ENCODE results near the gene KRT85.

Gene KRT85

GRCh38 chr12:52336641-52337040 is 30.6 kb downstream of the KRT85 start:
- no peaks in the 10 kb centered on the region for H3K9me2 ChIP-seq (replicated peaks; ENCODE audit: low read depth, low read length)
- H4K20me1 ChIP-seq (ENCODE audit: insufficient read depth, low read length, poor library complexity, severe bottlenecking) = no peaks in the 10 kb centered on the region
- no peaks in the 10 kb centered on the region for H3K4me1 ChIP-seq (ENCODE audit: insufficient read depth, low read length, poor library complexity, severe bottlenecking)
- TF ChIP-seq CTCF (conservative IDR thresholded peaks at IDR 0.05; ENCODE audit: low read length) (no peak), EZH2phosphoT487 (IDR thresholded peaks at IDR 0.05; ENCODE audit: borderline replicate concordance) (no peak)
- H3F3A ChIP-seq (ENCODE audit: low read depth) = no peaks in the 10 kb centered on the region
- no peaks in the 10 kb centered on the region for H3K79me2 ChIP-seq (ENCODE audit: insufficient read depth, low read length)
- no peak overlapping the region for H3K9ac ChIP-seq (ENCODE audit: low read depth, low read length, poor library complexity, severe bottlenecking)
- no peak overlapping the region for H3K4me2 ChIP-seq (ENCODE audit: low read depth, low read length, poor library complexity, severe bottlenecking)
- no peak overlapping the region for H2AFZ ChIP-seq (ENCODE audit: low read length)
- H3K9me3 ChIP-seq (ENCODE audit: insufficient read depth, low read depth, low read length) = no peaks in the 10 kb centered on the region
- H3K4me3 ChIP-seq (ENCODE audit: low read length, poor library complexity, severe bottlenecking) = no peak overlapping the region
- H3K27me3 ChIP-seq (ENCODE audit: insufficient read depth, low read length, poor library complexity, severe bottlenecking) = no peaks in the 10 kb centered on the region
- no peaks in the 10 kb centered on the region for H3K36me3 ChIP-seq (ENCODE audit: insufficient read depth, low read length)

- Histone ChIP-seq H3K79me2 (ENCODE audit: insufficient read depth, low read length) (no peaks in the 10 kb centered on the region), H3K36me3 (ENCODE audit: insufficient read depth, low read length) (no peaks in the 10 kb centered on the region), H3K9me2 (replicated peaks; ENCODE audit: low read depth, low read length) (no peaks in the 10 kb centered on the region), H3K4me1 (ENCODE audit: insufficient read depth, low read length, poor library complexity, severe bottlenecking) (no peaks in the 10 kb centered on the region), H3K9ac (ENCODE audit: low read depth, low read length, poor library complexity, severe bottlenecking) (no peak overlapping the region), H3K4me3 (ENCODE audit: low read length, poor library complexity, severe bottlenecking) (no peak overlapping the region), H3K9me3 (ENCODE audit: insufficient read depth, low read depth, low read length) (no peaks in the 10 kb centered on the region), H3F3A (ENCODE audit: low read depth) (no peaks in the 10 kb centered on the region), H4K20me1 (ENCODE audit: insufficient read depth, low read length, poor library complexity, severe bottlenecking) (no peaks in the 10 kb centered on the region), H2AFZ (ENCODE audit: low read length) (no peak overlapping the region), H3K27me3 (ENCODE audit: insufficient read depth, low read length, poor library complexity, severe bottlenecking) (no peaks in the 10 kb centered on the region), H3K4me2 (ENCODE audit: low read depth, low read length, poor library complexity, severe bottlenecking) (no peak overlapping the region)
- no peak for TF ChIP-seq EZH2phosphoT487 (IDR thresholded peaks at IDR 0.05; ENCODE audit: borderline replicate concordance)
- TF ChIP-seq CTCF (conservative IDR thresholded peaks at IDR 0.05; ENCODE audit: low read length) = no peak
Observed at GRCh38 chr12:52335598-52336262, 31.6 kb downstream of the KRT85 start.

GRCh38 chr12:52334185-52334584 is 33.1 kb downstream of the KRT85 start:
- Histone ChIP-seq H3K36me3 (ENCODE audit: insufficient read depth, low read length) (no peaks in the 10 kb centered on the region), H3K9me3 (ENCODE audit: insufficient read depth, low read depth, low read length) (no peaks in the 10 kb centered on the region), H4K20me1 (ENCODE audit: insufficient read depth, low read length, poor library complexity, severe bottlenecking) (no peaks in the 10 kb centered on the region), H3K27me3 (ENCODE audit: insufficient read depth, low read length, poor library complexity, severe bottlenecking) (no peaks in the 10 kb centered on the region), H3K4me1 (ENCODE audit: insufficient read depth, low read length, poor library complexity, severe bottlenecking) (no peaks in the 10 kb centered on the region), H3K9me2 (replicated peaks; ENCODE audit: low read depth, low read length) (no peaks in the 10 kb centered on the region), H3K79me2 (ENCODE audit: insufficient read depth, low read length) (no peaks in the 10 kb centered on the region), H3K4me3 (ENCODE audit: low read length, poor library complexity, severe bottlenecking) (no peak overlapping the region), H2AFZ (ENCODE audit: low read length) (no peak overlapping the region), H3F3A (ENCODE audit: low read depth) (no peaks in the 10 kb centered on the region), H3K4me2 (ENCODE audit: low read depth, low read length, poor library complexity, severe bottlenecking) (no peak overlapping the region), H3K9ac (ENCODE audit: low read depth, low read length, poor library complexity, severe bottlenecking) (no peak overlapping the region)
- TF ChIP-seq EZH2phosphoT487 (IDR thresholded peaks at IDR 0.05; ENCODE audit: borderline replicate concordance) (no peak), CTCF (conservative IDR thresholded peaks at IDR 0.05; ENCODE audit: low read length) (no peak)
